Gastrocnemius medialis (tissue), 4 donors: ENCODE results near the gene CIAPIN1.

Source experiments
- CTCF ChIP-seq, 5 experiments: fragments of 450-650 bp in 3 of 5; fragments of 200-600 bp in 2 of 5; sonication (generic) in 2 of 5; IDR thresholded peaks in 4 of 5; conservative IDR thresholded peaks in 1 of 5; 1 replicate in 4 of 5; 2 replicates in 1 of 5; pipeline ENCODE4 v1.5.1; 2016 to 2019; ENCODE audit warnings: antibody characterized with exemption in 5 of 5, mild to moderate bottlenecking in 3 of 5, moderate library complexity in 3 of 5
- POLR2A ChIP-seq, 2 donors: fragments of 450-650 bp; IDR thresholded peaks; one replicate each; pipeline ENCODE4 v1.6.1; 2017; ENCODE audit warnings: antibody characterized with exemption in 2 of 2, mild to moderate bottlenecking in 2 of 2, moderate library complexity in 2 of 2

- TF ChIP-seq CTCF (IDR thresholded peaks at IDR 0.05 in 4 of 5, conservative IDR thresholded peaks at IDR 0.05 in 1 of 5) (no peak), POLR2A (IDR thresholded peaks at IDR 0.05) (no peak)
These were observed 67.6 kb downstream of the CIAPIN1 start for GRCh38 chr16:57379579-57379978.
